ENCODE data around the gene IFITM1. TPM values are rescaled to one million over a fixed set of nuclear protein-coding genes. Genes with fewer than 3 reads are reported as not detected.
"Not testable (repeated sequence)": the region's sequence is repeated elsewhere in the genome, so short reads cannot be mapped to it uniquely, and the experiment has no call there.

Gene IFITM1
- total RNA-seq, 2 donors from 2014 or later, result 151 to 215 TPM

DNA sequence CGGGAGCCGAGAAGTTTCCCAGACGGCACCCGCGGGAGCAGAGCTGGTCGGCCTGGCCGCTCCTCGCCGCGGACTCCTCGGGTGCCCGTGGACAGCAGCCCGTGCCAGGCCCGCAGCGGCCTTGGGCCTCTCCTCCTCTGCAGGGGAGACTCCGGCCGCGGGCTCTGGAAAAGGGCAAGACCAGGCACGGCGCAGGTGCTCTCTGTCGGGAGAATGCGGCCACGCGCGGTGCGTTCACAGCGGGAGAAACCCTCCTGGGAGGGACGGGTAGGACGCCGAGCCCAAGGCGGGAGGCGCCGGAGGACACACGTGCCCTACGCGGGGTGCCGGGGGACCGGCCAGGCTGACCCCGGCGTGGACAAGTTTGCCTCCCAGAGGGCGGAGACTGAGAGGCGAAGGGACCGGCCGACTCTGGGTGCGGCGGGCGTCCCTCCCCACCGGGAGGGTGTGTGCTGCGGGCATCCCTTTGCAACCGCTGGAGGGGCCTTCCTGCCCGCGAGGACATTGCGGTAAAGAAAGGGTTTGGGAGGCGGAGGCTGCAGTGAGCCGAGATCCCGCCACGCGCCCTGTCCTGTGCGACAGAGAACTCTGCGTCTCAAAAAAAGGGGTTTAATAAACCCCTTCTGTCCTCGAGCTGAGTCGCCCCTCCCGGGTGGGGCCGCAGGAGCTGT lies 2.3 kb downstream of the IFITM1 start:
- intact Hi-C loops (cut with DNase I), result loop anchor here in 1 of 2 donors (2.0 kb wide), 1 partner anchor 39 kb away; no protein-coding TSS in a partner anchor
- no peak for ATAC-seq
- peak; percentile 66 for DNase-seq

DNA sequence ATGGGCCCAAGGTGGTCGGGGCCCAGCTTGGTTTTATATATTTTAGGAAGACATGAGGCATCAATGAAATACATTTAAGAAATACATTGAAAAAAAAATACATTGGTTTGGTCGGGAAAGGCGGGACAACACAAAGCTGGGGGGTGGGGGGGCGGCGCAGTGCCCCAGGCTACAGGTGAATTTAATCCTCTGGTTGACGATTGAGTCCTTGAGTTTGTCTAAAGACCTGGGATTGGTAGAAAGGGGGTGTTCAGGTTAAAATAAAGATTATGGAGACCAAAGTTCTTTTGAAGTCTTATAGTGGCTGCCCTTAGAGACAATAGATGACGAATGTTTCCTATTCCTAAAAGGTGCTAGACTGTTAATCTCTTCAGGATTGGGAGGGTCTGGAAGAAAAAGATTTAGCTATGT lies 3.1 kb downstream of the IFITM1 start:
- intact Hi-C loops (cut with DNase I), result loop anchor here in 1 of 2 donors (2.0 kb wide), 1 partner anchor 38 kb away; no protein-coding TSS in a partner anchor
- ATAC-seq, result no peak
- DNase-seq, result no peak

DNA sequence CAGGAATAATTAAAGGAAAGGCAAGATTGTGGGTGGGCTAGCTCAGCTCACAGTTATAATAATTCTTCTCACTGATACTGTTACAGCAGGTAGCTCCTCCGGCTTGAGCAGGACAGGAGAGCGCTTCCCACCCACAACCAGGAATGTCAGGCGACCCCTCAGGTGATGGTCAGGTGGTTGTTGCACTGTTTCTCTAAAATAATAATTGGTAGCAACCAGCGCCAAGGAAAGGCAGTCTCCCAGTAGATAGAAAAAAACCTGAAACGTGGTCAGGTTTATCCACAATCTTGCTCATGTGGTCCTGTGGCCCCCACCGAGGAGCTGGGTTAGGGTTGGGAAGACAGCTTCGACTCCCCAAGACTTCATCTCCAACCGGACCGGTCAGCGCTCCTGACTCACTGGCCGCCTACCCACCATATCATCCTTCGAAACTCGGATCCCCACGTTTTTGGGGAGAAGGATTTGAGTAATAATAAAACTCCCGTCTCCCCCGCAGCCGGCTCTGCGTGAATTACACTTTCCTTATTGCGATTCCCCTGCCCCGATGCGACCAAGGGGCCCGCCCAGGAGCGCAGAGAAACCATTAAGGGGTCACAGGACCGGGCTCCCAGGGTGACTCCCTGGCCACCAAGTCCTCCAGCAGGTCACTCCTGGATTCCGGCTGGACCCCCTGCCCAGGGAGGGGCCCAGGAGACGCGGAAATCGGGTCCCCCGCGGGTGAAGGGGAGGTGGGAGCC lies 4.0 kb downstream of the IFITM1 start:
- DNase-seq, ATAC-seq: not testable (repeated sequence)
- intact Hi-C loops (cut with DNase I), result loop anchor here in 1 of 2 donors (2.0 kb wide), 1 partner anchor 37 kb away; no protein-coding TSS in a partner anchor

DNA sequence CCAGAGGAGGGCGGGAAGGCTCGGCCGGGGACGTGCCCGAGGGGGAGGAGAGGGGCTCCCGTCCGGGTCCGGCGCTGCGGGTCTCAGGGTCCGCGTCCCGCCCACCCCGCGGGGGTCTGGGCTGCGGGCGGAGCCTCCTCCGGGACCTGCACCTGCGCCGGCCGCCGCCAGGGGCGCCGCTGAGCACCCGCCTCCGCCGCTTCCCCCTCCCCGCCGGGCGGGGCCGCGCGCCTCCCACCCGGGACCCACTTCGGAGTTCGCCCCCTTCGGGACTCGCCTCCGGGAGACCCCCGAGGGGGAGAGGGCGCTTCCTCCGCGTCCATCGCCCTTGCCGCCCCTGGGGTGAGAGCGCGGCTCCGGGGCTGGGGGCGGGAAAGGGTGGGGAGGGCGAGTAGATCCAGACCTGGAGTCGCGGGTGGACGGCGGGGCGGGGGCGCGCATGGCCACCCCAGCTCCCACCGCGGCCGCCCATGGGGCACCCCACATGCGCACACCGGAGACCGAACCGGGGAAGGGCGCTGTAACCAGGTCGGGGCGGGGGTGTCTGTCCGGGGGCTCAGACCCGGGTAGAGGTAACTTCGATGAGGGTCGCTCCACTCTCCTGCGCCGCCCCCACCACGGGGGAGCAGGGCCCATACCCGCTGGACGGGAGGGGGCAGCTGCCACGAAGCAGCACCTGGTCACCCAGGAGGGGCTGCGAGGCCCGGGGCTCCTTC lies 4.7 kb downstream of the IFITM1 start:
- peak; percentile 68 to 75 for ATAC-seq
- intact Hi-C loops (cut with DNase I); DNase-seq: not testable (repeated sequence)

DNA sequence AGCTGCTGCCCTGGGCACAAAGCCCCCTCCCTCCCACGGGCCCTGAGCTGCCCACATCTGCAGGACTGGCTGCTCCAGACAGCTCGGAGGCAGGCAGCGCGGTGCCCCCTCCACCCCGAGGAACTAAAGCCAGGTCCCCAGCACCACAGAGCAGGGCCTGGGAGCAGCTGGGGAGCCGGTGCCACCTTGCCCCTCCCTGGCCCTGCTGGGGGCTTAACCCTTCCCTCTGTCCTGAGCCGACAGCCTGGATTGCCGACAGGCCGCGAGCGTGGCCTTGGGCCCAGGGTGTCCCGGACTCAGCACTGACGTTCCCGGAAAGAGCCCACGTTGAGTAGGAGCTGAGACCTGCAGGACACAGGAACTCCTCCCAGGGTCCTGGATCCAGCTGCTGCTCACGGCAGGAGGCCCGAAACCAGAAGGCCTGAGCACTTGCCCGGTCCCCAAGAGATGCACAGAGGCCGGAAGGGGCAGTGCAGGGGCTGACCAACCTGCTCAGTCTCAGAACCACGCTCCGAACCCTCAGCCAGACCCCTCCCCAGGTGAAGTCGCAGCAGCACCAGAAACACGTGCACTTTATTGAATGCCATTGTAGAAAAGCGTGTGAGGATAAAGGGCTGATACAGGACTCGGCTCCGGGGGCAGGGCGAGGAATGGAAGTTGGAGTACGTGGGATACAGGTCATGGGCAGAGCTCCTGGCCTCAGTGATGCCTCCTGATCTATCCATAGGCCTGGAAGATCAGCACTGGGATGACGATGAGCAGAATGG lies 5.5 kb downstream of the IFITM1 start:
- intact Hi-C loops (cut with DNase I), result not testable (repeated sequence)
- DNase-seq, result peak; percentile 52
- peak; percentile 32 to 40 for ATAC-seq

DNA sequence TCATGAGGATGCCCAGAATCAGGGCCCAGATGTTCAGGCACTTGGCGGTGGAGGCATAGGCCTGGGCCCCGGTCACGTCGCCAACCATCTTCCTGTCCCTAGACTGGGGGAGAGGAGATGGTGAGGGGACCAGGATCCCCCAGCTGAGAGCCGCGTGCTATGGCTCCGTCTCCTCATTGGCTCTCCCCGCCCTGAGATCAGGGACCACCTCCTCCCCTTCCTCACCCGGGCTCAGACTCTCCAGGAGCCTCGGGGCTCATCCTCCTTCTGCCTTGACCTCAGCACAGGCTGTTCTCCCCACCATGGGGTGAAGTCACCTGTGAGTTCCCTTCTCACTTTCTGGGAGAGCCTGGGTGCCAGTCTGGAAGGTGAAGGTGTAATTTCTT lies 6.0 kb downstream of the IFITM1 start:
- ATAC-seq, result peak; percentile 4 to 17
- intact Hi-C loops (cut with DNase I); DNase-seq: not testable (repeated sequence)

DNA sequence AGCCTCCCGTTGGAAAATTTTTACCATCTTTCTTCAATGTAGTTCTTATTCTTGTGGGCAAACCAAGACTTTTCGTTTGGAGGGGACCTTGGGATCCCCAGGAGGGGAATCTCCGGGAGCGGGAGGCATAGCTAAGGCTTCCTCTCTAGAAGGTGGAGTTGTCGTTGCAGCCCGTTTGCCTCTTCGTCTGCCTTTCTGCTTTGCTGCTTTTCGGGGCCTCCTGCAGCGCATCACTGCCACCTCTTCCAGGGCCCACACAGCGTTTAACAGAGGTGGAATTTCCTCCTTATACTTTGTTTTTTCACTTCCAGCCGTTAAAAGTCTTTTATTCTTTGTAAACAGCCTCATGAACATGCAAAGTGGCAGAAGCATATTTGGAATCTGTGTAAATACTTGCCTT lies 10.3 kb downstream of the IFITM1 start:
- intact Hi-C loops (cut with DNase I), result no loop called here
- ATAC-seq (no peak), DNase-seq (no peak)

DNA sequence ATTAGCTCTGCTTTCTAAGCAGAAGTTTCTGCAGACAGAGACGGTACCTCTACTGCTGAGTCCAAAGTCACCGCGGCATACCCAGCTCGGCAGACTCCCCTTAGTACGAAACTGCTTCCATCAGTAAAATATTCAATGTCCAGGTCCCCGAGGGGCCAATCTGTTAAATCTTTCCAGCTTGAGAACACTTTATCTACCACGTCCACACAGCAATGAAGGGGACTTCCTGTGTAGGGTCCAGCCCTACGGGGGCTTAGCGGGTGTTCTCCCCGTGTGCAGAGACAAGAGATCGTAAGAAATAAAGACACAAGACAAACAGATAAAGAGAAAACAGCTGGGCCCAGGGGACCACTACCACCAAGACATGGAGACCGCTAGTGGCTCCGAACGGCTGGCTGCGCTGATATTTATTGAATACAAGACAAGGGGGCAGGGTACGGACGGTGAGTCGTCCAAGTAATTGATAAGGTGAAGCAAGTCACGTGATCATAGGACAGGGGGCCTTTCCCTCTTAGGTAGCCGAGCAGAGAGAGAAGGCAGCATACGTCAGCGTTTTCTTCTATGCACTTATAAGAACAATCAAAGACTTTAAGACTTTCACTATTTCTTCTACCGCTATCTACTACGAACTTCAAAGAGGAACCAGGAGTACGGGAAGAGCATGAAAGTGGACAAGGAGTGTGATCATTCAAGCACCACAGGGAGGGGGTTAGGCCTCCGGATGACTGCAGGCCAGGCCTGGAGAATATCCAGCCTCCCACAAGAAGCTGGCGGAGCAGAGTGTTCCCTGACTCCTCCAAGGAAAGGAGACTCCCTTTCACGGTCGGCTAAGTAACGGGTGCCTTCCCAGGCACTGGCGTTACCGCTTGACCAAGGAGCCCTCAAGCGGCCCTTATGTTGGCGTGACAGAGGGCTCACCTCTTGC lies 11.0 kb downstream of the IFITM1 start:
- peak; percentile 57 for DNase-seq
- ATAC-seq; intact Hi-C loops (cut with DNase I): not testable (repeated sequence)

DNA sequence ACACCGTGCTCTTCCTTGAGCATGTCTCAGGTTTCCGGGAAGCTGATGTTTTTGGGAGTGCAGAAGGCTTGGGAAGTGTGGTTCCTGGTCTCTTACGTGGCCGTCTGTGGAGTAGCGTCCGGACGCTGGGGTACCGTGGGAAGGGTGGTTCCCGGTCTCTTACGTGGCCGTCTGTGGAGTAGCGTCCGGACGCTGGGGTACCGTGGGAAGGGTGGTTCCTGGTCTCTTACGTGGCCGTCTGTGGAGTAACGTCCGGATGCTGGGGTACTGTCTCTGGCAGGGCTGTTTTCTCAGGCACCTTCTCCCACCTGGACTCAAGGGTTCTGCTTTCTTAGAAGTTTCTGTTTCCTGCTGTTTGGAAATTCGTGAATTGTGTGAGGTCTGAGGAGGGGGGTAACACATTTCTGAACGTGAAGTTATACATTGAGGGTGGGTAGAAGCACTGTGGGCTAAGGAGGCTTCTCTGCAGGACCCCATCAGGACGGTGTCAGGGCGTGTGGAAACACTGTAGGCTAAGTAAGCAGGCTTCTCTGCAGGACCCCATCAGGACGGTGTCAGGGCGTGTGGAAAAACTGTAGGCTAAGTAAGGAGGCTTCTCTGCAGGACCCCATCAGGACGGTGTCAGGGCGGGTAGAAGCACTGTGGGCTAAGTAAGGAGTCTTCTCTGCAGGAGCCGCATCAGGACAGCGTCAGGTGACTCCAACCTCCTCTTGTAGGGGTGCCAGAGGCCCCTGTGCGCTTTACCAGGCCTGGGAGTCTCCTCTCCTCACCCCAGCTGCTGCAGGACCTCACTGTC lies 12.2 kb downstream of the IFITM1 start:
- no peak for DNase-seq
- no peak for ATAC-seq
- intact Hi-C loops (cut with DNase I), result no loop called here

DNA sequence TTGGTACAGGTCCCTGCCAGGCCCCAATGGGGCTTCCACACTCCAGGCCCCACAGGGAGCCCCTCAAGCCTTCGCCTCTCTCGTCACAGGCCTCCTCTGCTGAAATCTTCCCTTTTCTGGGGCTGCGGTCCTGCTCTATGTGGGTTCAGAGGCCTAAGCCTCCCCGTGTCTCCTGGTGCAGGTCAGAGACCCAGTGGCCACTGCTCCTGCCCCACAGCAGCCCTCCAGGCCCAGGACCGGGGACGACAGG lies 12.7 kb downstream of the IFITM1 start:
- intact Hi-C loops (cut with DNase I), result no loop called here
- peak; percentile 2 to 5 for ATAC-seq

DNA sequence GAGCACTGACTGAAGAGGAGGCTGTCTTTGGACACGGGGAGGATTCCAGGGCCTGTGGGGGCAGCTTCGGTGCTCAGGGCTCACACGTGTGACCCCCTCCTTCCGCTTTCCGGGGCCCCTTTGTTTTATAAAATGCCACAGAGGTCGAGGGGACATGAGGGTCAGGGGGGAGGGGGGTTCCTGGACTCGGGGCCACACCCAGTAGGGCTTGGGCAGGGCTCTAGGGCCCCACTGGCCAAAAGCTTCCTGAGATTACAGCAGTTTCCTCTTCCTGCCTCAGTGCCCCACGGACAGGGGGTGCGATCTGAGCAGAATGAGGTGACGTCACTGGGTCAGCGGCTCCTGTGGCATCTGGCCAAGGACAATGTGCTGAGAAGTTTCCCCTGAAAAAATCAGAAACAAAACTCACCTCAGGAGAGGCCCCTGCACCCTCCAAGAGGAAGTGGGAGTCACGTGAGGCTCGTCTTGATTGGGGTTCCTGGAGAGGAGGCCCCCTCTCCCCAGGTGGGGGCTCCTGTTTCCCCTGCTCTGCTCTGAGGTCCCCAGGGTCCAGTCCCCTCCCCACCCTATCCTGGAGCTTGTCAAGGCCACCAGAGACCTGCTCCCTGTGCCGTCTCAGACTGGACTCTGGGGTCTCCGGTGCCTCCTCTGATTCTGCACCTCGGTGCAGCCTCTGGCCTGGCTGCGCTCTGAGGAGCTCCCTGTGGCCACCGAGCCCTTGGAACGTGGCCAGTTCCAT lies 13.2 kb downstream of the IFITM1 start:
- ATAC-seq, result peak; percentile 87 to 89
- intact Hi-C loops (cut with DNase I), result no loop called here
- peak; percentile 92 for DNase-seq

More for the DNA sequence above, 12.7 kb downstream of the IFITM1 start:
- no peak for DNase-seq

DNA sequence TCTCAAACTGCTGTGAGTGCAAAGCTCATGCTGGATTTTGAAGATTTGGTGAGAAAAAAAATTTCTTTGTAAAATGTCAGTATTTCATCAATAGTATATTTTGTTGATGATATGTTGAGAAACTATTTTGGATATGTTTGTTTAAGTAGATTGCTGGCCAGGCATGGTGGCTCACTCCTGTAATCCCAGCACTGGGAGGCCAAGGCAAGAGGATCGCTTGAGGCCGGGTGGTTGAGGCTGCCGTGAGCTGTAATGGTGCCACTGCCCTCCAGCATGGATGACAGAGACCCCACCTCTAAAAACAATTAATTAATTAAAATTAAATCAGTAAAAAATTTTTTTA lies 13.7 kb downstream of the IFITM1 start:
- intact Hi-C loops (cut with DNase I), result no loop called here
- DNase-seq (no peak), ATAC-seq (no peak)

DNA sequence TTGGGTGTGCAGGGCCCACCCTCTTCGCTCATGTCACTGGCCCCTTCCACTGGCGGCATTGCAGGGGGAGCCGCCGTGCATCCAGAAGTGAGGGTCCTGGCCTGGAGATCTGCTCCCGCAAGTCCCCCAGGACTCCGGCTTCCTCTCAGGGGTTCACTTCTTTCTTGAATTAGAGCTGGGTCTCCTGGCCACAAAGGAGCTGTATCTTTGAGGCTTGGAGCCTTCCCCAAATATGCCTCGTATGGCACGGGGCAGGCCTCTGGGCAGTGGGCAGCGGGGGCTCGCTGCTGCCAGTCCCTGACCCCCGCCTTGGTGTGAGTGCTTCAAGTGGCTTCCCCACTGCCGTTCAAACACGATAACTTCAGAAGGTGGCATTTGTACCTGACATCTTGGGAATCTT lies 14.2 kb downstream of the IFITM1 start:
- intact Hi-C loops (cut with DNase I), result no loop called here
- ATAC-seq (no peak), DNase-seq (no peak)

DNA sequence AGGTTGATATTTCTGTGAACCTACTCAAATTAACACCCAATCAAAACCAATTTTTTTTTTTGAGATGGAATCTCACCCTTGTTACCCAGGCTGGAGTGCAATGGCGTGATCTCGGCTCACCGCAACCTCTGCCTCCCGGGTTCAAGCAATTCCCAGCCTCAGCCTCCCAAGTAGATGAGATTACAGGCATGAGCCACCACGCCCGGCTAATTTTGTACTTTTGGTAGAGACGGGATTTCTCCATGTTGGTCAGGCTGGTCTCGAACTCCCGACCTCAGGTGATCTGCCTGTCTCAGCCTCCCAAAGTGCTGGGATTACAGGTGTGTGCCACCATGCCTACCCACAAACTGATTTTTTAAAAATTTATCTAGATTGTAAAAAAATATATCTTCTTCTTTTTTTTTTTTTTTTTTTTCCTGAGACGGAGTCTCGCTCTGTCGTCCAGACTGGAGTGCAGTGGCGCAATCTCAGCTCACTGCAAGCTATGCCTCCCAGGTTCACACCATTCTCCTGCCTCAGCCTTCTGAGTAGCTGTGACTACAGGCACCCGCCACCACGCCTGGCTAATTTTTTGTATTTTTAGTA lies 14.8 kb downstream of the IFITM1 start:
- ATAC-seq; DNase-seq; intact Hi-C loops (cut with DNase I): not testable (repeated sequence)

DNA sequence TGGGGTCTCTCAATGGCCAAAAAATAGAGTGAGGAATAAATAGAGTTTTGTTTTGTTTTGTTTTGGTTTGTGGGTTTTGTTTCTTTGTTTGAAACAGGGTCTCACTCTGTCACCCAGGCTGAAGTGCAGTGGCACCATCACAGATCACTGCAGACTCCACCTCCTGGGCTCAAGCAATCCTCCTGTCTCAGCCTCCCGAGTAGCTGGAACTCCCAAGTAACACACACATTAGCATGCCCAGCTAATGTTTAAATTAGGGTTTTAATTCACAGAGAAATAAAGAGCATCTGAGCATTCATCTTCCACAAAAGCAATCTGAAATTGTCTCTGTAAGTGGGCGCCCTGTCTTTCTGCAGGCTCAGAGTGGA lies 16.0 kb downstream of the IFITM1 start:
- intact Hi-C loops (cut with DNase I), result no loop called here
- ATAC-seq, result no peak
- no peak for DNase-seq

DNA sequence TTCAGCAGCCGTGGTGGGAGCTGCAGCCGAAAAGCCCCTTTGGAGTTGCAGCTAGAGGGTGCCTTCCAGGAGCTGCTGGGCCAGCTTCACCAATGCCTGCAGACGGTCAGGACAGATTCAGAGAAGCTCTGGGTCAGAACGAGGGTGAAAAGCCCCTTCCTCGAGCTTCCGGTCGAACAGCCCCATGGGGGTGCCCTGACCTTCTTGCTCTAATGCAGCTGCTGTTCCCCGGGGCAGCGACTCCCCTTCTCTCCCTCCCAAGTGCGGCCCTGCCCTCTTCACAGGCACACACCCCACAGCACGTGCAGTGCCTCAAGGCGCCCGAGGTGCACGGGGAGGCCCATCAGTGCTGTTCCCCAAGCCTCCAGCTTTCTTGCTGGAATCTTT lies 16.5 kb downstream of the IFITM1 start:
- ATAC-seq (no peak), DNase-seq (no peak)
- intact Hi-C loops (cut with DNase I), result no loop called here

All from left cardiac atrium (tissue), 4 donors.